CD4-positive, alpha-beta T cell treated with Interleukin-1 beta for 1 hour (primary cell): ENCODE data around the gene KLHDC7B.
A peak's percentile ranks its signal among the peaks of the same experiment; 100 is the strongest.
"Not testable (repeated sequence)": the region's sequence is repeated elsewhere in the genome, so short reads cannot be mapped to it uniquely, and the experiment has no call there.

Experiments used
- DNase-seq, 2 donors: peaks; one replicate each; pipeline ENCODE4 v3.0.0-alpha.2; 2020 to 2022

KLHDC7B gene

DNA sequence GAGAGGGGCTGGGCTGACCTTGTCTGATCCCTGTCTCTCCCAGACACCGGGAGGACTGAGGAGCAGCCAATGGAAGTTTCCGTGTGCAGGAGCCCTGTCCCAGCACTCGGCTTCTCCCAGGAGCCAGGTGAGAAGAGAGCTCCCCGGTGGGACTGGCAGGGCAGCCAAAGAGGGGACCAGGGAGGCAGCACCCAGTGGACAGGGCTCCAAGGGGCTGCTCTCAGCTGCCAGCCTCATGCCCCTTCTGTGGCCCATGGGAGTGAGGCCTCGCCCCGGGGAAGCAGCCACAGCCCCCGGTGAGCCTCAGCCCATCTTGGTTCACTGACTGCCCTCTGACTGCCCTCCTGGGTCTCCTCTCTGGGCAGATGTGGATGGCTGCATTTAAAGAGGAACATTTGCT is 27.1 kb upstream of the KLHDC7B start:
- DNase-seq, result no peak

DNA sequence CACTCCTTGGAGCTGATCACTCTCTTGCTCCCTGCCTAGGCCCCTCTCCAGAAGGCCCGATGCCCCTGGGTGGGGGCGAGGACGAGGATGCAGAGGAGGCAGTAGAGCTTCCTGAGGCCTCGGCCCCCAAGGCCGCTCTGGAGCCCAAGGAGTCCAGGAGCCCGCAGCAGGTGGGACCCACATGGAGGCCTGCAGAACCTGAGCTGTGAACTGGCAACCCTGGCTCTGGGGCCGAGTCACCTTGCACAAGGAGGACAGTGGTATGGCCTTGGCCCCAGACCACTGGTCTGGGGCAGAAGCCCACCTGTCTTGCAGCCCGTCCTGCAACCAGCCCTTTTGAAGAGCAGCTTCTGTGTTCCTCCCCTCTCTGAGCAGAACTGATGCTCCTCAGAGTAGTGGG is 26.5 kb upstream of the KLHDC7B start:
- no peak for DNase-seq

DNA sequence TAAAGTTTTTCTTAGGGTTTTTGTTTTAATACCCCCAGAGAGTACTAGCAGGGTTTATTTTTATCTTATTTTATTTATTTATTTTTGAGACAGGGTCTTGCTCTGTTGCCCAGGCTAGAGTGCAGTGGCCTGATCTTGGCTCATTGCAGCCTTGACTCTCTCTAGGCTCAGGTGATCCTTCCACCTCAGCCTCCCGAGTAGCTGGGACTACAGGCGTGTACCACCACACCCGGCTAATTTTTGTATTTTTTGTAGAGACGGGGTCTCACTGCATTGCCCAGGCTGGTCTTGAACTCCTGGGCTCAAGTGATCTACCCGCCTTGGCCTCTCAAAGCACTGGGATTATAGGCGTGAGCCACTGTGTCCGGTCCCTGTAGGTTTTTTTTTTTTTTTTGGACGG is 25.5 kb upstream of the KLHDC7B start:
- DNase-seq, result not testable (repeated sequence)

DNA sequence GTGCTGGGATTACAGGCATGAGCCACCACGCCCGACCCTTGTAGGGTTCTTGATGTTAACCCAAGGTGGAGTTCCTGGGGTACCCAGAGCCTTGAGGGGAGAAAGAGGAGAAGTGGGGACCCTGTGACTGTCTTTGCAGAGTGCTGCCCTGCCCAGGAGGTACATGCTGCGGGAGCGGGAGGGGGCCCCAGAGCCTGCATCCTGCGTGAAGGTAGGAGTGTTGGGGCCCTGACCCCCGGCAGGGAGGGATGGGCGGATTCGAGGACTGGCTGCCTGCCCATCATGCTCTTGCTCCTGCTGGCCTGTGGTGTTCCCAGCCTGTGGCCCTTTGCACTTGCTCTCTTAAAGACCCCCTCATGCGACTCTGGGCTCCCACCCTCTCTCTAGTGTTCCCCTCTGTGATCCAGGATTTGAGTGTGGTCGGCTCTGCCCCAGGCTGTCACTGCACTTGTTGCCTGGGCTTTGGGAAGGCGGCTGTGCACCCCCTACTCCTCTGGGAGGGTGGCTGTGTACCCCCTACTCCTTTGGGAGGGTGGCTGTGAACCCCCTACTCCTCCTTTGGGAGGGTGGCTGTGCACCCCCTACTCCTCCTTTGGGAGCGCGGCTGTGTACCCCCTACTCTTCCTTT is 24.8 kb upstream of the KLHDC7B start:
- DNase-seq, result no peak

DNA sequence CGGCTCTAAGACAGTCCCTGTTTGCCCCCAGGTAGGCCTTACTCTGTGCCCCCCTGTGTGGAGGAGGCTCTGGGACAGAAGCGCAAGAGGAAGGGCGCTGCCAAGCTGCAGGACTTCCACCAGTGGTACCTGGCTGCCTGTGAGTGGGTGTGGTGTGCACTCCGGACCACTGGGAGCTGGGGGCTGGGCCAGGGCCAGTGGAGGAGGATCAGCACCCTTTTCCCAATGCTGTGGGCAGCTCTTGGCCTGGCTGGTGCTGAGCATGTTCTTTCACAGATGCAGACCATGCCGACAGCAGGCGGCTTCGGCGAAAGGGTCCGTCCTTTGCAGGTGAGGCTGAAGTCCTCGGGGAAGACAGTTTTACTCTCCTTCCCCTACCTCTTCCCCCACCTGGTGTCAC is 24.0 kb upstream of the KLHDC7B start:
- no peak for DNase-seq

DNA sequence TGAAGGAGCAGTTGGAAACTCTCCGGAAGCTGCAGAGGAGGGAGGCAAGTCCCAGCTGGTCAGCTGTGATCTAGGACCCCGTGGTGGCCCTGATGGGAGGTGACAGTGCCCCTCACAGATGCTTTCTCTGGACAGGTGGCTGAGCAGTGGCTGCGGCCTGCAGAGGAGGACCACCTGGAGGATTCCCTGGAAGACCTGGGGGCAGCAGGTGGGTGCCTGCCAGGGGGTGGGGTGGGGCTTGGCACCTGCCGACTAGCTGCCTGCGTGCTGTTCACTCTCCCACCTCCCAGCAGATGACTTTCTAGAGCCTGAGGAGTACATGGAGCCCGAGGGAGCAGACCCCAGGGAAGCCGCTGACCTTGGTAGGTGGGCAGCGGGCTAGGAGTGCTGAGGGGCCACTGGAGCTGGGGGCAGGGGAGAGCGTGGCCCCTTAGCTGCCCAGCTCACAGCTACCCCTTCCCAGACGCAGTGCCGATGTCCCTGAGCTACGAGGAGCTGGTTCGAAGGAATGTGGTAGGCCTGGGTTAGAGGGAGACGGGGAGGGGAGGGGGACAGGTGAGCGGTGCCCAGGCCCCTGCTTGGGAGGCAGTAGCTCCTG is 23.4 kb upstream of the KLHDC7B start:
- DNase-seq, result no peak

DNA sequence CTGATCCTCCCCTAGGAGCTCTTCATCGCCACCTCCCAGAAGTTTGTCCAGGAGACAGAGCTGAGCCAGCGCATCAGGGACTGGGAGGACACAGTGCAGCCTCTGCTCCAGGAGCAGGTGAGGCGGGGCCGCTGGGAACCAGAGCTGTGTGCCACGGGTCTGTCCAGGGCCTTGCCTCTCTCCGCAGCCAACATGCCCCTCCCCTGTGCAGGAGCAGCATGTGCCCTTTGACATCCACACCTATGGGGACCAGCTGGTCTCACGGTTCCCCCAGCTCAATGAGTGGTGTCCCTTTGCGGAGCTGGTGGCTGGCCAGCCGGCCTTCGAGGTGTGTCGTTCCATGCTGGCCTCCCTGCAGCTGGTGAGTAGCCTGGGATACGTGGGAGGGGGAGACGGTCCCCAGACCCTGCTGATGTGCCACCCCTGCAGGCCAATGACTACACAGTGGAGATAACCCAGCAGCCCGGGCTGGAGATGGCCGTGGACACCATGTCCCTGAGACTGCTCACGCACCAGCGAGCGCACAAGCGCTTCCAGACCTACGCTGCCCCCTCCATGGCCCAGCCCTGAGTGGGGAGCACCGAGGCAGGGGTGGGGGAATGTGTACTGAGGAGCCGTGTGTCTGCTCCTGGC is 22.8 kb upstream of the KLHDC7B start:
- no peak for DNase-seq

DNA sequence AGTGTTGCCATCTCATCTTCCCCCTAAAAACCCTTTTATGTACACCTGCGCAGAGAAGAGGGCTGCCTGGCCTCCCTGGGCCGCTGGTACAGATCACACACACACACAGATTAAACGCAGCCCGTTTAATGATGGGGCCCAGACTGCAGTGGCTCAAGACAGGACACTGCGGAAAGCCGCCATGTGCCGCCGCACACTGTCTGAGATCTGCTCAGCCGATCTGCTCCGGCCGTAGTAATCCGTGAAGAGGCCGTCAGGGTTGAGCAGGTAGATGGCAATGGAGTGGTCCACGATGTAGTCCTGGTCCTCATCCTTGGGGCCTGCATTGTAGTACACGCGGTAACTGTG is 22.3 kb upstream of the KLHDC7B start:
- no peak for DNase-seq

DNA sequence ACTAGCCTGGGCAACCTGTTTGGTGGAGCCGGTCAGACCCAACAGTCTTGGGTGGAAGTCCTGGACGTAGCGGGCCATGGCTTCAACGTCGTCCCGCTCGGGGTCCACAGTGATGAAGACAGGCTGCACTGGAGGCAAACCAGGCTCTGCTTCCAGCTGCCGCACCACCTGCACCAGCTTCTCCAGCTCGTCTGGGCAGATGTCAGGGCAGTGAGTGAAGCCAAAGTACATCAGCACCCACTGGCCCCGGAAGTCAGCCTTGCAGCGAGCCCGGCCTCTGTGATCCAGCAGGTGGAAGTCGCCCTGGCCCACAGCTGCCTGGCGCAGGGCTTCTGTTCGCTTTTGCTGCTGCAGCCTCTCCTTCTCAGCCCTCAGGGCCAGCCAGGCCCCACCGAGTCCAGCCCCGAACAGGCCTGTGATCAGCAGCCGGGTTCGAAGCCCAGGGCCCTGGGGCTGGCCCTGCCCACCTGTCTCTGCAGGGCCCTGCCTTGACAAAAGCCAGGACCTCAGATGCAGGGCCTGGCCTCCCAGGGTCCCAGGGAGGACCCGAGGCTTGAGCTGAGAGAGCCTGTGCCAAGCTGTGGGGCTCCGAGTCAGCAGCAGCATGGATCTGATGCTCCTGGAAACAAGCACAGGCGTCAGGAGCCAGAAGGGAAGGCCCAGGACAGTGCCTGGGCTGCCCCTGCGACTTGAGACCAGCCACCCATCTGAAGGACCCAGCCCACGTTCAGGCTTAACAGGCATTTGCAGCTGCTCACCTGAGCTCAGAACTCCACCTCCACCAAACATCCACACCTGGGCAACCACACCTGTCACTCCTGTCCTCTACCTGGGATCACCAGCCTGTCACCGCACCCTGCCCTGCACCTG is 21.7 kb upstream of the KLHDC7B start:
- no peak for DNase-seq

DNA sequence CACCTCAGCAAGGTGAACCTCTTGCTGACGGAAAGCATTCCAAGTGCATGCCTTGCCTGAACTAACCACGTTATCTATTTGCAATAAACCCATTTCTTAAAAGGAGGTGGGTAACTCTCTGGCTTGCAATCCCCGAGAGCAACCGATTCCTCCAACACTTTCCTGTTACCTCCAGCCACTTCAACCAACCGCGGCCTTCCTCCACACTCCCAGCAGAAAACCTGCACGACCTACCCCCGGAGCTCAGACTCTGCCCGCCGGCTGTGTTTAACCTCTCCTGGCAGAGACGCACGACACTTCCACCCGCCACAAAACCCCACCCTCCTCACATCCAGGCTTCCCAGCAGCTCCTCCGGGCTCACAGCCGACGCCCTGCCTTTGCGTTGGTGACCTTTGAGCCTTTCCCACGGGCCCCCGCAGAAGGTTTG is 21.0 kb upstream of the KLHDC7B start:
- no peak for DNase-seq

DNA sequence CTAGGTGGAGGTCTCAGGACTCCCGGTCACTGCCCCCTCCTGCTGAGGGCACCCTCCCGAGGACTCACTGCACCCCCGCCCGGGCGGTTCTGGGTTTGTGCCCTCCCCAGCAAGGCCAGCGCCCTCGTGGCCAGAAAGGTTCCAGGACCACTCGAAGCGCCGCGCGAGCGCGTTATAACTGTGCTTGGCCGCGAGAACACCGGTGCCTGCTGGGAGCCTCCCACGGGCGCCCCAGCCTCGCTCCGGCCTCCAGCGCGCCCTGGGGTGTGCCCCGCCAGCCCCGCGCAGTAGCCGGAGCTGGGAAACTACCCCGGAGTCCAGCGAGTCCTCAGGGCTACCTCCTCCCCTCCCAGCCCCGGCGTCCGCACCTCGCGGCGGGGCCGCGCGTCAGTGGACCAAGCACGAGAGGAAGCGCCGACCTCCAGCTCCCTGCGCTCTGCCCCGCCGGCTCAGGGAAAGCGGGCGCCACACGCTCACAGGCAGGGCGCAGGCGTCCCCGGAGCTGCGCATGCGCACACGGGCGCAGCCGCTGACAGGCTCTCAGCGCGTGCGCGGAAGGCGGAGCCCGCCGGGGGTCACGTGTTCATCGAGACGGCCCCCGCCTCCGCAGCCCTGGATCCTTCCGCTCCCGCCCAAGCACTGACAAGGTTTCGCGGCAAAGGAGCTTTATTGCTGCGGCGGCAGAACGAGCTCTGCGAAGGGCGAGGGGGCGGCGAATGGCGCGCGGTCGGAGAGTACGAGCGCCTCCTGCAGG is 20.4 kb upstream of the KLHDC7B start, which contains the start of gene SCO2:
Gene SCO2 (minus strand): TSS at position 495 of the 754 bp plus-strand sequence. CDS start 1,187 bp downstream, outside the sequence.
- DNase-seq, result peak; percentile 97

DNA sequence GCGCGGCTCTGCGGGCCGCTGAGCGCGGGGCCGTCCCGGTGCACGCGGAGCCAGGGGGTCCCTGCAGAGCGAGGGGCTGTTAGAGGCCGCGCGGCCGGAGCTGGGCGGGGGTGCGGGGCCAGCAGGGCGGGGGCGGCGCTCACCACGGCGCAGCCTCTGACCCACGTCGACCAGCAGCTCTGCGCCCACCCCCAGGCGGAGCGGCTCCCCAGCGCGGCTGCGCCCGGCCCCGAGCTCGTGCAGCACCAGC is 19.9 kb upstream of the KLHDC7B start:
- DNase-seq, result no peak

DNA sequence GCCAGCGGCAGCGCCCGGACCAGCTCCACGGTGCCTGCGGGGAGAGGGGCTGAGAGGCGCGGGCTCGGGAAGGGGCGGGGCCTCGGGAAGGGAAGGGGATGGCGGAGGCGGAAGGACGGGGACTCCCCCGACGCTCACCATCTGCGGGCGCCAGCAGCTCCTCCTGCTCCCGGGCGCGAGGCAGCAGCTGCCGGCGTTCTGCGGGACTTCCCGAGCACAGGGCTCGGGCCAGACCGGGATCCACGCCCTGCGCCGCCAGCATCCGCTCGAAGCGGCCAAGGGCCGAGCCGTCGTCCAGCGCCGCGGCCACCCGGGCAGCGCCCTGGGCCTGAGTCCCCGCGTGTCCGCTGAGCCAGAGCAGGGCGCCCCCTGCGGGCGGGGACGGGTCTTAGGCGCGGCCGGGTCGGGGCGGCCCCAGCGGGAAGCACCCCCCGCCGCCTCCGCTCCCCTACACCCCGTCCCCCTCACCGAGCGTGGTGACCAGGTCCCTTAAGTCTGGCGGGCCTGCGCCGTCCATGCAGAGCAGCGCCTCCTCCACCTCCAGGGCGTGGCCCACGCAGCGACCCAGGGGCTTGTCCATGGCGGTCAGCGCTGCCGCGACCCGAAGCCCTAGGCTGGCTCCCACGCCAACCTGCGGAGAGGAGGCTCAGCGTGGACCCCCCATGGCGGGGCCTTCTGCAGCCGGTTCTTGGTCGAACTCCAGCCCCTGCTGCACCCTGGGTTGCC is 19.4 kb upstream of the KLHDC7B start:
- DNase-seq, result peak; percentile 87

DNA sequence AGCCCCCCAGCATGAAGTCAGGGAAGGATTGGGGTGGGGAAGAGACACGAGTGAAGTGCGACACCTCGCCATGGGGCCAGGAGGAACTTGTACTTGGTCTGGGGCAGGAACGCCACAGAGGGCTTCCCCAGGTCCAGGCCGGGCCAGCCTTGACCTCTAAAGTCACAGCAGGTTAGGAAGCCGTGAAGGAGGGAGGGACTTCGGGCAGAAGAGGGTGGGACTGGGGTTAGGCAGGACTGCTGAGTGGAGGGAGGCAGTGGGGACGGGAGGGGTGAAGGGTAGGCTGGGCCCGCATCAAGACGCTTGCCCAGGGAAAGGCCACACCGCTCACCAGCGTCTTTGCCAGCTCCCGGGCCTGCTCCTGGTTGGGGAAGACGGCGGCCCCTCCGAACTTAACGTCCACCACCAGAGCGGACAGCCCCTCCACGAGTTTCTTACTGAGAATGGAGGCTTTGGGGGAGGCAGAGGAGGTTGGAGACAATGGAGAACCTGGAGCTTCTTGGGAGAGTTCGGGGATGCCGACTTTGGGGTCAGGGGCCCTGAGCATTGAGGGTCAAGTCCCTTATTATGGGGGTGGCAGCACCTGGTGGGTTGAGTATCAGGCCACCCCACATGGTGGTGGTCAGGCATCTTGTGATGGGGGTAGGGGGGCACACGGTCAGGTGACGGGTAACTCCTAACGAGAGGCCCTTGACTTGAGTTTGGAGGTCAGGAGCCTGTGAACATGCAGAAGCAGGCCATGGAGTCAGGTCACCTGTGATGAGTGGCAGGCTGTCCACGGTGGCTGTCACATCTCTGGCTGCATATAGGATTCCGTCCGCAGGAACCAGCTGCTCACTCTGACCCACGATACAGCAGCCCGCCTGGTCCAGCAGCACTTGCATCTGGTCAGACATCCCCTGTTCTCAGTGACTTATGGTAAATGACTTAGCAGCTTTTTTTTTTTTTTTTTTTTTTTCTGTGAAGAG is 18.6 kb upstream of the KLHDC7B start:
- DNase-seq, result peak; percentile 58 to 70

DNA sequence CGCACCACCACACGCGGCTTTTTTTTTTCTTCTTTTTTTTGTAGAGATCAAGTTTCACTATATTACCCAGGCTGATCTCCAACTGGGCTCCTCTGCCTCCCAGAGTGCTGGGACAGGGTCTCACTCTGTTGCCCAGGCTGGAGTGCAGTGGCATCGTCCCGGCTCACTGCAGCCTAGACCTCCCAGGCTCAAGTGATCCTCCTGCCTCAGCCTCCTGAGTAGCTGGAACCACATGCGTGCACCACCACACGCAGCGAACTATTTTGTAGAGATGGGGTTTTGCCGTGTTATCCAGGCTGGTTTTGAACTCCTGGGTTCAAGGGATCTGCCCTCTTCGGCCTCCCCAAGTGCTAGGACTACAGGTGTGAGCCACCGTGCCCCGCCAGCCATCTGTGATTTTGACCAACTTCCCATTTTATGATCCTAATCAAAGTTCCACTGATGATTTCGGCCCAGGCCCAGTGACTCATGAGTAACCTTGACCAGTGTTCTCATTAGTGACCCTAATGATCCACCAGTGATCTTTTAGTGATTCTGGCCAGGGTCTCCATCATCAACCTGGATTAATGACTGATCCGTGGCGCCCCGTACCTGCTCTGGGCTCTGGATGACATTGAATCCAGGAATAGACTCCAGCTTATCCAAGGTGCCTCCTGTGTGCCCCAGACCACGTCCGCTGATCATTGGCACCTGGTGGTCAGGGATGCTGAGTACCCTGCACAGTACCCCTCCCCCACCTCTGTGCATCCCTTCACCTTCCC is 17.6 kb upstream of the KLHDC7B start:
- no peak for DNase-seq

DNA sequence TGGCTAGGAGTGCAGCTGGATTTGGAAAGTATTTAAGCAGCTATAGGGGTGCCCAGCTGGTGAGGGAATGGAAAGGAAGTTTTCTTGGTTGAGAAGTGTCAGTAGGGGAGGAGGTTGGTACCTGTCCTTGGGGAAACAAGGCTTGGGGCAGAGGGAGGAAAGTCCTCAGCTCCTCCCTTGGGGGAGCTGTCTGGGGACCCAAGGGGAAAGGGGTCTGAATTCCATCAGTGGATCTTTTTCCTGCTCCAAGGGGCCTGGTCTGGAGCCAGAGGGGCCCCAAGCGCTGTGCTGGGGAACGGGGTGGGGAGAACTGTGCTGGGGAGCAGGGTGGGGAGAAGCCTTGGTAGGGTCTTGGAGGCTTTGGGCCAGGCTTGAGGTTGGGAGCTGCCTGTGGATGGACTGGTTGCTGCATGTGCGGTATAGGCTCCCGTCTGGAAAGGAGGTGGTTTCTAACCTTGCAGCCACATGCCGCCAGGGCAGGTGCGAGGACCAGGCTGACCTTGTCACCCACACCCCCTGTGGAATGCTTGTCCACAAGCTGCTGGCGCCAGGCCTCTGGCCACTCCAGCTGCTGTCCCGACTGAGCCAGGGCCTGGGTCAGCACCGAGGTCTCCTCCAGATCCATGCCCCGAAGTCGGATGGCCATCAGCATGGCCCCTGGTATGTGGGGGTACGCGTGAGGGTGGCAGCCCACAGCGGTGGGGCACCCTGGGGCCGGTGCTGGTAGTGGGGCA is 16.9 kb upstream of the KLHDC7B start:
- no peak for DNase-seq

DNA sequence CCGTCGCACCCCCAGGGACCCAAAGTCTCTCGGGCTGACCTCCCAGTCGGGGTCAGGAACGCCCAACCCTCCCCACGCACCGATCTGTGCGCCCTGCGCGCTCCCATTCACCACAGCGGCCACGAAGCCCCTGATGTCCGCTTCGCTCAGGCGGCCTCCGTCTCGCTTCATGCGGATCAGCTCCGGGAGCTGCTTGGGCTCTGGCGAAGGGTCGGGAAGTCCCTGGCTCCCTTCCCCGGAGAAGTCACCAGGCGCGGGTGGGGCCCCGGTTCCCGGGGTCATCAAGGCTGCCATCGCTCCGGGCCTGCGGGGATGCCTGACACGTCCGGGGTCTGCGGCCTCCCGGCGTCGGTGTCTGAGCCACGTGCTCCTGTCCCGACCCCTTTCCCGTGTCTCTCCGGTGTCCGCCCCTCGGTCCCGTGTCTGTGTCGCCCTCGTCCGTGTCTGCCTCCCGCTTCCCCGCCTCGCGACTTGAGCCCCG is 16.2 kb upstream of the KLHDC7B start:
- no peak for DNase-seq

DNA sequence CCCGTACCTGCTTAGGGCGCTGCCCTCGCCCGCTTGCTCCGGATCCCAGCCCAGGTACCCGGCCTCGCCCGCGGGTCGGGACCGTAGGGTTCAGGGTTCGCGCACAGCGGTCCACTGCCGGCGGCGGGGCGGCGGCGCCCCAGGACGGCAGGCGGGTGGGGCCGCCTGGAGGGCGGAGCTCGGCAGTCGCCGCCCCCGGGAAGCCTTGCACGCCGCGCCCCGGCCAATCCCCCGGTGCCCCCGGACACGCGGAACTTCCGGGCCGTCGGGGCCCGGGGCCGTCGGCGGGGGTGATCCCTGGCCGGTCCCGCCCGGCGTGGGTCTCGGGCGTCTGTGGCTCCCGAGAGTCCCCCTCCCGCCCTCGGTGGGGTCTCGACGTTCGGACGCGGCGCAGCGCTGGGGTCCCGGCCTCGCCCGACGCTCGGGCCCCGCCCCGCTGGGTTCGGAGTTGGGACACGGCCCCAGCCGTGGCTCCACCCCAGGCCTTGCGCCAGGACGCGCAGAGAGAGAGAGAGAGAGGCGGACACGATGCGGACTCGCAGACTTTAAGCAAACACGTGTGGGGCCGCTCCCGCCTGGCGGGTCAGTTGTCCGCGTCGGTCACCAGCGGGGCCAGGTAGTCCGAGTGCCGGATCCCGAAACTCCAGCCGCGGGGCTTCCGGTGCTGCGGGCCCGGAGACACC is 15.7 kb upstream of the KLHDC7B start, which contains the start of gene TYMP:
Gene TYMP (minus strand): TSS at position 116 of the 683 bp plus-strand sequence. CDS start 303 bp downstream, outside the sequence.
- peak; percentile 78 to 80 for DNase-seq

DNA sequence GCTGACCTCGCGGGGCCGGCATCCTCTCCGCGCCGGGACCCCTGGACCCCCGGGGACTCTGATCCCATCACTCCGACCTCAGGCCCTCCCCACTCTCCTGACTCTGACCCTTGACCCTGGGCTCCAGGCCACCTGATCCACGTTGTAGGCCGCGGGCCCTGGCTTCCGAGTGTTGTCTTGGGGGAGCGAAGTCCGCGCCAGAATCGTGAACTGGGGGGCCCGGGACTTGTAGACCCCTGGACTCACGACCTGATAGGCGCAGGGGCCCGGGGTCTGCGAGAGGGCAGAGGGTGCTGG is 15.2 kb upstream of the KLHDC7B start:
- DNase-seq, result no peak
